A549 (cell line): ENCODE measurements around the gene TRIM2. TPM values are rescaled to one million over a fixed set of nuclear protein-coding genes. Genes with fewer than 3 reads are reported as not detected.

Experiments
- ATAC-seq, 2 experiments: fragments of 200-7000 bp in 1 of 2; fragments of >200 bp in 1 of 2; cut with Nextera tagmentation in 1 of 2; cut with Tn5 transposase in 1 of 2; 3 replicates each; pipeline versions ENCODE4 v1.8.0 to v1.9.1; 2018 to 2020; ENCODE audit warnings: mild to moderate bottlenecking in 1 of 2, moderate library complexity in 1 of 2
- CTCF ChIA-PET: fragments of 300-600 bp; sonication (Branson Sonifier 250); formaldehyde crosslinking; extraction: SDS; loops from one replicate; lab custom pipeline; 2021; ENCODE audit warnings: antibody characterized with exemption, inconsistent platforms; lab: Yijun Ruan, JAX
- POLR2A ChIA-PET: fragments of 350-600 bp; formaldehyde crosslinking; extraction: SDS; loops from one replicate; lab custom pipeline; 2021; ENCODE audit warnings: antibody characterized with exemption, inconsistent platforms; lab: Yijun Ruan, JAX
- DNase-seq, 2 experiments: peaks; one replicate each; pipeline versions ENCODE4 v3.0.0 to v3.0.0-alpha.2; 2011 to 2016; ENCODE audit warnings: low read depth in 1 of 2, low spot score in 1 of 2
- FAIRE-seq: peaks from 2 replicates; lab custom pipeline; 2011; peaks lifted over from hg19 to GRCh38; lab: Jason Lieb, UNC
- H3K27ac ChIP-seq, 2 experiments: fragments of >200 bp; sonication (Bioruptor Twin); formaldehyde crosslinking; 3 replicates each; pipeline ENCODE4 v1.5.1; 2016 to 2017
- H3K4me1 ChIP-seq: fragments of >200 bp; sonication (Bioruptor Twin); formaldehyde crosslinking; 3 replicates; pipeline ENCODE4 v1.6.1; 2016
- H3K4me2 ChIP-seq: fragments of >200 bp; sonication (Bioruptor Twin); formaldehyde crosslinking; 3 replicates; pipeline ENCODE4 v1.6.1; 2016
- H3K4me3 ChIP-seq: fragments of >200 bp; sonication (Bioruptor Twin); formaldehyde crosslinking; 3 replicates; pipeline ENCODE4 v1.5.1; 2016
- H3K9me3 ChIP-seq: fragments of >200 bp; sonication (Bioruptor Twin); formaldehyde crosslinking; 3 replicates; pipeline ENCODE4 v1.6.1; 2016
- ATOH8 ChIP-seq: fragments of 250-450 bp; sonication (Bioruptor Pico); IDR thresholded peaks from 2 replicates; pipeline ENCODE4 v1.5.0; 2020; ENCODE audit warnings: low read depth, mild to moderate bottlenecking, moderate library complexity
- CBX8 ChIP-seq: fragments of 200-600 bp; sonication (generic); IDR thresholded peaks from 2 replicates; pipeline ENCODE4 v1.6.1; 2016
- CEBPB ChIP-seq, 2 experiments: fragments of >200 bp in 1 of 2; sonication (Bioruptor Twin) in 1 of 2; formaldehyde crosslinking in 1 of 2; IDR thresholded peaks; 2 replicates each; pipeline ENCODE4 v1.6.1; 2012 to 2016
- CHD2 ChIP-seq: fragments of 150-350 bp; IDR thresholded peaks from 2 replicates; pipeline ENCODE4 v1.6.1; 2014; ENCODE audit warnings: low read length; ENCODE audit not compliant: partially characterized antibody
- E2F6 ChIP-seq: IDR thresholded peaks from 2 replicates; pipeline ENCODE4 v1.6.1; 2012; ENCODE audit warnings: low read depth, borderline replicate concordance
- EHF ChIP-seq: fragments of 250-450 bp; sonication (Bioruptor Pico); IDR thresholded peaks from 2 replicates; pipeline ENCODE4 v1.5.0; 2020; ENCODE audit warnings: mild to moderate bottlenecking
- EHMT2 ChIP-seq: fragments of 200-600 bp; sonication (generic); IDR thresholded peaks from 2 replicates; pipeline ENCODE4 v1.6.1; 2016; ENCODE audit warnings: antibody characterized with exemption, low read depth, mild to moderate bottlenecking, moderate library complexity
- ELK1 ChIP-seq: fragments of 150-350 bp; IDR thresholded peaks from 2 replicates; pipeline ENCODE4 v1.6.1; 2014; ENCODE audit warnings: low read depth, mild to moderate bottlenecking, low read length
- ESRRA ChIP-seq: fragments of 150-350 bp; IDR thresholded peaks from 2 replicates; pipeline ENCODE4 v1.6.1; 2014; ENCODE audit warnings: mild to moderate bottlenecking, low read length, borderline replicate concordance
- FOSL2 ChIP-seq, 2 experiments: fragments of 450-650 bp in 1 of 2; fragments of >200 bp in 1 of 2; sonication (Bioruptor Twin) in 1 of 2; formaldehyde crosslinking; IDR thresholded peaks; 2 replicates each; pipeline versions ENCODE4 v1.5.0 to v1.6.1; 2016 to 2020; ENCODE audit warnings: mild to moderate bottlenecking in 1 of 2, moderate library complexity in 1 of 2
- GATA3 ChIP-seq: IDR thresholded peaks from 2 replicates; pipeline ENCODE4 v1.6.1; 2012; ENCODE audit warnings: borderline replicate concordance
- HOXB13 ChIP-seq: fragments of 250-450 bp; sonication (Bioruptor Pico); IDR thresholded peaks from 2 replicates; pipeline ENCODE4 v1.5.0; 2020; ENCODE audit warnings: low read depth, mild to moderate bottlenecking, moderate library complexity
- HOXB5 ChIP-seq: fragments of 250-450 bp; sonication (Bioruptor Pico); IDR thresholded peaks from 2 replicates; pipeline ENCODE4 v1.5.0; 2020; ENCODE audit warnings: mild to moderate bottlenecking, moderate library complexity
- JUN ChIP-seq, 2 experiments: fragments of >200 bp; sonication (Bioruptor Twin); formaldehyde crosslinking; IDR thresholded peaks; 2 replicates in 1 of 2; 3 replicates in 1 of 2; pipeline ENCODE4 v1.6.1; 2016 to 2017
- JUNB ChIP-seq: fragments of >200 bp; sonication (Bioruptor Twin); formaldehyde crosslinking; IDR thresholded peaks from 2 replicates; pipeline ENCODE4 v1.6.1; 2016
- KDM1A ChIP-seq: fragments of 200-600 bp; sonication (generic); IDR thresholded peaks from 2 replicates; pipeline ENCODE4 v1.6.1; 2016; ENCODE audit warnings: low read depth, mild to moderate bottlenecking
- MAFK ChIP-seq: fragments of 450-650 bp; IDR thresholded peaks from 2 replicates; pipeline ENCODE4 v1.6.1; 2014; ENCODE audit not compliant: partially characterized antibody
- MAX ChIP-seq: IDR thresholded peaks from 2 replicates; pipeline ENCODE4 v1.6.1; 2012
- MYC ChIP-seq: IDR thresholded peaks from 2 replicates; pipeline ENCODE4 v1.6.1; 2012; ENCODE audit warnings: mild to moderate bottlenecking, inconsistent platforms, low read length, improper control_type of control experiment, borderline replicate concordance
- NFE2L2 ChIP-seq: fragments of 150-350 bp; conservative IDR thresholded peaks from 2 replicates; pipeline ENCODE4 v1.6.1; 2014; ENCODE audit warnings: low read length
- NR3C1 ChIP-seq: fragments of >200 bp; sonication (Bioruptor Twin); formaldehyde crosslinking; IDR thresholded peaks from 3 replicates; pipeline ENCODE4 v1.6.1; 2017
- POLR2AphosphoS2 ChIP-seq: conservative IDR thresholded peaks from 2 replicates; pipeline ENCODE4 v1.6.1; 2012; ENCODE audit warnings: low read length, improper control_type of control experiment, inconsistent platforms
- RAD21 ChIP-seq, 2 experiments: fragments of >200 bp in 1 of 2; sonication (Bioruptor Twin) in 1 of 2; formaldehyde crosslinking in 1 of 2; IDR thresholded peaks in 1 of 2; conservative IDR thresholded peaks in 1 of 2; 2 replicates in 1 of 2; 3 replicates in 1 of 2; pipeline ENCODE4 v1.6.1; 2012 to 2018; ENCODE audit warnings: inconsistent platforms in 1 of 2
- RCOR1 ChIP-seq: fragments of 150-350 bp; IDR thresholded peaks from 2 replicates; pipeline ENCODE4 v1.6.1; 2014; ENCODE audit warnings: antibody characterized with exemption, low read length, low read depth
- SREBF2 ChIP-seq: fragments of 450-650 bp; IDR thresholded peaks from 2 replicates; pipeline ENCODE4 v1.6.1; 2014; ENCODE audit warnings: mild to moderate bottlenecking, moderate library complexity
- TFCP2L1 ChIP-seq: fragments of 250-450 bp; sonication (Bioruptor Pico); IDR thresholded peaks from 2 replicates; pipeline ENCODE4 v1.5.0; 2021; ENCODE audit warnings: mild to moderate bottlenecking
- USF2 ChIP-seq: fragments of 450-650 bp; IDR thresholded peaks from 2 replicates; pipeline ENCODE4 v1.6.1; 2014; ENCODE audit warnings: antibody characterized with exemption
- ZC3H11A ChIP-seq: fragments of 450-650 bp; IDR thresholded peaks from 2 replicates; pipeline ENCODE4 v1.6.1; 2014; ENCODE audit warnings: antibody characterized with exemption, mild to moderate bottlenecking
- ZNF302 ChIP-seq: fragments of 250-450 bp; sonication (Bioruptor Pico); IDR thresholded peaks from 2 replicates; pipeline ENCODE4 v1.9.0; 2021; ENCODE audit warnings: inconsistent platforms, mild to moderate bottlenecking, moderate library complexity
- ZSCAN20 ChIP-seq: fragments of 250-450 bp; sonication (Bioruptor Pico); IDR thresholded peaks from 2 replicates; pipeline ENCODE4 v1.8.0; 2022; ENCODE audit warnings: mild to moderate bottlenecking, moderate library complexity
- WGBS: methylation state at CpG from one replicate; pipeline ENCODE4 v1.1.6; 2017; ENCODE audit errors: missing lambda C conversion rate; 5-methylcytosine and 5-hydroxymethylcytosine counted together
- polyA plus RNA-seq, 4 experiments: library from polyadenylated mRNA; depleted of rRNA in 3 of 4; stranded (reverse); fragments of >200 nt; fragmentation: RNase III in 1 of 4; extraction: RNeasy Plus Mini Kit Qiagen cat#74134 plus additional on column Dnase treatment in 1 of 4; gene quantifications; 2 replicates in 3 of 4; 3 replicates in 1 of 4; pipeline ENCODE4 v1.2.3, GENCODE V29; 2011 to 2017

Gene TRIM2
- polyA plus RNA-seq, 2 of the 4 experiments (the other 2 are of a cell fraction) = 0.92 to 1.4 TPM

- peaks cover 15% of the 10 kb centered on the region; the same call in 2 of the 3 replicates for H3K4me1 ChIP-seq
- POLR2A ChIA-PET = no interaction called here
- ATAC-seq (no peak), DNase-seq (no peak), FAIRE-seq (no peak)
- 62% methylated on average over 13 of the region's 13 CpGs for WGBS
- H3K4me2 ChIP-seq = no peak overlapping the region
- H3K9me3 ChIP-seq = no peaks in the 10 kb centered on the region
- no peak for TF ChIP-seq JUNB
- no peak for TF ChIP-seq EHMT2
- no peak for TF ChIP-seq NR3C1
- TF ChIP-seq ZNF302 (CRISPR knock-in tag) = no peak
- no peak for TF ChIP-seq CBX8
- TF ChIP-seq CHD2 = no peak
- TF ChIP-seq EHF = no peak
- TF ChIP-seq CEBPB (IDR thresholded peaks at IDR 0.05) = no peak
- TF ChIP-seq TFCP2L1 (CRISPR knock-in tag) = no peak
- TF ChIP-seq RAD21 (conservative IDR thresholded peaks at IDR 0.05 in 1 of 2, IDR thresholded peaks at IDR 0.05 in 1 of 2) = no peak
- TF ChIP-seq HOXB5 (CRISPR knock-in tag) = no peak
- no peak for TF ChIP-seq POLR2AphosphoS2
- TF ChIP-seq ZSCAN20 (CRISPR knock-in tag) = no peak
- TF ChIP-seq NFE2L2 = no peak
- TF ChIP-seq RCOR1 = no peak
- TF ChIP-seq ZC3H11A = no peak
- no peak for TF ChIP-seq MAX
- CTCF ChIA-PET = interaction anchor here (1.4 kb wide), 1 partner anchor 9 kb away, joined by 3 read pairs; no protein-coding TSS in a partner anchor
- no peak overlapping the region for H3K4me3 ChIP-seq
- peak overlapping the region in 1 of 2 experiments; percentile 33; a peak in 1 of 6 replicates for H3K27ac ChIP-seq
Observed at GRCh38 chr4:153241970-153242838, 38.0 kb downstream of the TRIM2 start.

GRCh38 chr4:153242839-153243324 lies 38.6 kb downstream of the TRIM2 start:
- CTCF ChIA-PET = interaction anchor here (1.4 kb wide), 1 partner anchor 8 kb away, joined by 3 read pairs; no protein-coding TSS in a partner anchor
- DNase-seq (no peak), ATAC-seq (no peak), FAIRE-seq (no peak)
- no peak overlapping the region; a peak in 1 of 6 replicates for H3K27ac ChIP-seq
- peaks cover 15% of the 10 kb centered on the region; the same call in 2 of the 3 replicates for H3K4me1 ChIP-seq
- WGBS = 69% methylated on average over 3 of the region's 3 CpGs
- POLR2A ChIA-PET = no interaction called here
- no peak overlapping the region for H3K4me2 ChIP-seq
- H3K4me3 ChIP-seq = no peak overlapping the region
- no peaks in the 10 kb centered on the region for H3K9me3 ChIP-seq
- no peak for TF ChIP-seq EHMT2
- no peak for TF ChIP-seq ESRRA
- no peak for TF ChIP-seq HOXB13 (CRISPR knock-in tag)
- no peak for TF ChIP-seq RAD21 (conservative IDR thresholded peaks at IDR 0.05 in 1 of 2, IDR thresholded peaks at IDR 0.05 in 1 of 2)
- TF ChIP-seq JUN (IDR thresholded peaks at IDR 0.05) = no peak
- TF ChIP-seq GATA3 = no peak
- TF ChIP-seq FOSL2 (IDR thresholded peaks at IDR 0.05) = no peak
- no peak for TF ChIP-seq FOSL2 (CRISPR knock-in tag; IDR thresholded peaks at IDR 0.05)
- no peak for TF ChIP-seq MAFK
- TF ChIP-seq ZNF302 (CRISPR knock-in tag) = no peak
- TF ChIP-seq SREBF2 = no peak
- no peak for TF ChIP-seq E2F6
- TF ChIP-seq USF2 = no peak
- TF ChIP-seq RCOR1 = no peak
- no peak for TF ChIP-seq JUNB
- no peak for TF ChIP-seq MYC
- no peak for TF ChIP-seq EHF
- TF ChIP-seq ELK1 = no peak
- TF ChIP-seq KDM1A = no peak
- no peak for TF ChIP-seq ATOH8 (CRISPR knock-in tag)
- TF ChIP-seq, all 56 proteins: peak for 0
